22Rv1 (cell line): ENCODE results near the gene VPS41.

Experiments
- H3K27ac ChIP-seq: fragments of 450-650 bp; 2 replicates; pipeline ENCODE4 v1.5.1; 2017
- CTCF ChIP-seq: fragments of 450-650 bp; IDR thresholded peaks from 2 replicates; pipeline ENCODE4 v1.5.1; 2017; ENCODE audit warnings: mild to moderate bottlenecking
- ZFX ChIP-seq: fragments of 450-650 bp; IDR thresholded peaks from 2 replicates; pipeline ENCODE4 v1.6.1; 2017; ENCODE audit warnings: antibody characterized with exemption, borderline replicate concordance

Gene VPS41

DNA sequence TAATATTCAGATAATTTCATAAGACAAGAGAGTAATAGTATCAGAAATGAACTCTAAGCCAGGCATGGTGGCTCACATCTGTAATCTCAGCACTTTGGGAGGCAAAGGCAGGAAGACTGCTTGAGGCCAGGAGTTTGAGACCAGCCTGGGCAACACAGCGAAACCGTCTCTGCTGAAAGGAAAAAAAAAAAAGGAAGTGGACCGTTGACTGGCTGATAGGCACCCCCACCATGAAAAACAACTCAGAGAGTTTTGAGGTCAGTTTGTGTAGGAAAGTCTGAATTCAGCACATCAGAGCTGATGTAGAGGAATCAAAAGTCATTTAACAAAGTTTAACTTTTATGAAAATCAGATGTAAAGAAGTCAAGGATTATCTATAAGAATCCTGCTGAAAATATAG, 214.7 kb downstream of the VPS41 start:
- TF ChIP-seq CTCF = no peak
- no peak for TF ChIP-seq ZFX
- H3K27ac ChIP-seq = no peak overlapping the region

DNA sequence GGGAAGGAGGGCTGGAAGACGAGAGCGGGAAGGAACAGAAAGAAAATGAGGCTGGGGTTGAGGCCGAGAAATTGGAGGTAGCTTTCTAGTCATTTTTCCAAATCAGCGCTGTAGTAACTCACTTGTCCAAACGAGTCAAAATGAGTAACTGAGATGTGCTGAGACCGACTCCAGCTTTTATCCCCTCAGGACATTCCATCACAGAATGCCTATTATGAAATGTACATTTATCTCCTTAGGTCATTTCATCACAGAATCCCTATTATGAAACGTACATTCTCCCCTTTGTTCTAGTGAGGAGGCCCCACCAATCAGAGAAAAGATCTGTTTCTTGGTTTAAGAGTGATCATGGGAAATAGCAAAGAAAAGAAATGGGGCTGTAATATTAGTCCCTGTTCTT, 222.1 kb downstream of the VPS41 start:
- TF ChIP-seq ZFX = no peak
- TF ChIP-seq CTCF = no peak
- H3K27ac ChIP-seq = no peak overlapping the region

GRCh38 chr7:38685851-38686250, 223.1 kb downstream of the VPS41 start:
- no peak overlapping the region for H3K27ac ChIP-seq
- TF ChIP-seq ZFX (no peak), CTCF (no peak)

DNA sequence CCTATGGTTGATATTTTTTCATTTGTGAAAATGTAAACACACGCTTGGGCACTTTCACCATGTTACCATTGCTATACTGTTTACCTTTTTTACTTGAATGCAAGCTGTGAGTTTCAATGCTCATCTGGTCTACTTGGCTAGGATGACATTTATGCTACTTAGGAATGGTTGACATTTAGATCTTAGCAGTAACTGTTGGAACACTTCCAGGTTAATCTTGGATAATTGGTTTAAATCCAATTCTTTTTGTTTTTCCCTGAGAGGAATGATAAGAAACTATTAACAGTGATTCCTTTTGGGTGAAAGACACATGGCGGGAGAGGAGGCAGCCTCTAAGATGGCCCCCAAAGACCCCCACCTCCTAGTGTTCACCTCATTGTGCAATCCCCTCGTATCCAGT, 226.4 kb downstream of the VPS41 start:
- TF ChIP-seq ZFX (no peak), CTCF (no peak)
- H3K27ac ChIP-seq = no peak overlapping the region

DNA sequence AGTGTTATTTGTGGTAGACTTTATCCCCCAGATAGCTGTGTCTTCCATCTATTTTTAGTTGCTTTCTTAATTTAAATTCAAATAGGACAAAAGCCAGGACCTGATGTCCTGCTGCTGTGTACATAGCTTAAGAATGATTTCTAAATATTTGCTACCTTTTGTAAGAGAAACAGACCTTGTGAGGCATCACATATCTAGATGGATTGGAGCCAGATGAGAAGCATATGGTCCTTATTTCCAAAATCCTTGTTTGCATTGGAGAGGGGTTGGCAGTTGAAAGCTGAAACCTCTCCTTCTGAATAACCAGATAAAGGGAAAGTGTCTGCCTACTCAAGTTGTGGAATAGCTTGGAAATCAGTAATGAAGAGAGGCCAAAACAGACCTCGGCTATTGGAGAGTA, 227.1 kb downstream of the VPS41 start:
- no peak for TF ChIP-seq ZFX
- no peak for TF ChIP-seq CTCF
- no peak overlapping the region for H3K27ac ChIP-seq

GRCh38 chr7:38679419-38679818, 229.6 kb downstream of the VPS41 start:
- H3K27ac ChIP-seq = no peak overlapping the region
- TF ChIP-seq CTCF (no peak), ZFX (no peak)

GRCh38 chr7:38678698-38679054, 230.3 kb downstream of the VPS41 start:
- no peak overlapping the region for H3K27ac ChIP-seq
- no peak for TF ChIP-seq ZFX
- TF ChIP-seq CTCF = no peak
